ENCODE results near the gene ARHGEF12. TPM values are rescaled to one million over a fixed set of nuclear protein-coding genes. Genes with fewer than 3 reads are reported as not detected.

Gene ARHGEF12
- polyA plus RNA-seq, 1 donor (not counting 4 experiments of a cell fraction or from before 2014, with no cell fraction given), result 28.8 TPM

DNA sequence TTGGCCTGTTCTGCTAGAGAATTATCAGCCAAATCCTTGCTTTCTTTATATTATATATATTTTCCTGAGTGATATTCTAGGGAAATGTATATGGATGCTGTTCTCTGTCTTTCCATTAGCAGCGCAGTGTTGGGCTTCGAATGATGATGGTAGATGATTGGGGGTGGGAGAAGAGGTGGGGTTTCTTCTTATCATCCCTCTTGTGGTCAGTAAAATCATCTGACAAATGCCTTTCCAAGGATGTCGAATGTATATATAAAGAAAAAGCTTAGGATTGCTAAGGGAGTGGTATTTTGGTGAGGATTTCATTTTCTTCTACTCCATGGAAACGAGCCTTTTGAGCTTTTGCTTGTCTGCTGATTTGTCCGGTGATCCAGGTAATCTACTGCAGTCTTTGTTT lies 48.9 kb downstream of the ARHGEF12 start:
- Histone ChIP-seq H4K20me1 (ENCODE audit: control insufficient read depth, extremely low read depth, insufficient read depth, low read length) (peaks cover 3% of the 10 kb centered on the region), H3K27me3 (ENCODE audit: control insufficient read depth, extremely low read depth, insufficient read depth, low read length) (no peaks in the 10 kb centered on the region), H3K9me1 (ENCODE audit: control insufficient read depth, extremely low read depth, insufficient read depth, low read length) (no peaks in the 10 kb centered on the region), H3K36me3 (ENCODE audit: control insufficient read depth in 2 of 2, extremely low read depth in 1 of 2, insufficient read depth in 2 of 2, low read length in 2 of 2) (peaks cover 0 to 3% of the 10 kb centered on the region in 2 experiments), H3K4me2 (ENCODE audit: control insufficient read depth, extremely low read depth, insufficient read depth, low read depth, low read length) (no peak overlapping the region), H3K4me3 (ENCODE audit: control insufficient read depth in 2 of 3, extremely low read depth in 1 of 3, insufficient read depth in 2 of 3, low read depth in 1 of 3, low read length in 3 of 3) (no peak overlapping the region), H3K79me2 (ENCODE audit: control insufficient read depth, insufficient read depth, low read length) (peaks cover 71% of the 10 kb centered on the region), H3K9me3 (ENCODE audit: control insufficient read depth, low read depth, low read length) (no peaks in the 10 kb centered on the region), H3K4me1 (ENCODE audit: control insufficient read depth, extremely low read depth, insufficient read depth, low read length) (peaks cover 27% of the 10 kb centered on the region), H2AFZ (ENCODE audit: control insufficient read depth, low read length) (no peak overlapping the region), H3K9ac (ENCODE audit: control insufficient read depth, extremely low read depth, insufficient read depth, low read length) (no peak overlapping the region), H3K27ac (ENCODE audit: control insufficient read depth, insufficient read depth, low read length) (no peak overlapping the region)
- dilution Hi-C loops (cut with MboI; ENCODE audit: extremely low pct_ligation_motif_present, low sequenced_read_pairs), result no loop called here
- FAIRE-seq, result no peak
- no peak for DNase-seq (ENCODE audit: low read depth, low spot score)
- no peak for TF ChIP-seq EZH2 (IDR thresholded peaks at IDR 0.05; ENCODE audit: low read length)
- TF ChIP-seq, protein P1, sequence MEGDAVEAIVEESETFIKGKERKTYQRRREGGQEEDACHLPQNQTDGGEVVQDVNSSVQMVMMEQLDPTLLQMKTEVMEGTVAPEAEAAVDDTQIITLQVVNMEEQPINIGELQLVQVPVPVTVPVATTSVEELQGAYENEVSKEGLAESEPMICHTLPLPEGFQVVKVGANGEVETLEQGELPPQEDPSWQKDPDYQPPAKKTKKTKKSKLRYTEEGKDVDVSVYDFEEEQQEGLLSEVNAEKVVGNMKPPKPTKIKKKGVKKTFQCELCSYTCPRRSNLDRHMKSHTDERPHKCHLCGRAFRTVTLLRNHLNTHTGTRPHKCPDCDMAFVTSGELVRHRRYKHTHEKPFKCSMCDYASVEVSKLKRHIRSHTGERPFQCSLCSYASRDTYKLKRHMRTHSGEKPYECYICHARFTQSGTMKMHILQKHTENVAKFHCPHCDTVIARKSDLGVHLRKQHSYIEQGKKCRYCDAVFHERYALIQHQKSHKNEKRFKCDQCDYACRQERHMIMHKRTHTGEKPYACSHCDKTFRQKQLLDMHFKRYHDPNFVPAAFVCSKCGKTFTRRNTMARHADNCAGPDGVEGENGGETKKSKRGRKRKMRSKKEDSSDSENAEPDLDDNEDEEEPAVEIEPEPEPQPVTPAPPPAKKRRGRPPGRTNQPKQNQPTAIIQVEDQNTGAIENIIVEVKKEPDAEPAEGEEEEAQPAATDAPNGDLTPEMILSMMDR (optimal IDR thresholded peaks at IDR 0.05 in 1 of 3, IDR thresholded peaks at IDR 0.05 in 1 of 3, conservative IDR thresholded peaks at IDR 0.05 in 1 of 3; ENCODE audit: extremely low read depth in 1 of 3, insufficient read depth in 2 of 3, low read length in 3 of 3), result no peak

DNA sequence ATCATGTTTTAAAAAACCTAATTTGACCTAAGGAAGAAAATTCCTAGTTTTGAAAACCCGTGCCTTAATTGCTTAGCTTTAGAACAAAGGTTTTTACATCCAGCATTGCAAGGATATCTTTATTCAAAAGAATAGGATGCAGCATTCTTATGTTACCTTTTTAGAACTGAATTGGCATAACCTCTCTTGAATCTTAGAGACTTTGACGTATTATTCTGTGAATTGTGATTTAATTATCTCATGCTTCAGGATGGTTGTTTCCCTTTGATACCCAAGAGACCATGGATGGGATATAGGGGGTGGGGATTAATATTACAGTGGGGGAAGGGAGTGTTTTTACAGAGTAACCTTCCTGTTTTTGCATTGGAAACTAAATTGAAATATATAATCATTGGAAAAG lies 49.4 kb downstream of the ARHGEF12 start:
- Histone ChIP-seq H3K4me2 (ENCODE audit: control insufficient read depth, extremely low read depth, insufficient read depth, low read depth, low read length) (no peak overlapping the region), H3K27me3 (ENCODE audit: control insufficient read depth, extremely low read depth, insufficient read depth, low read length) (no peaks in the 10 kb centered on the region), H2AFZ (ENCODE audit: control insufficient read depth, low read length) (no peak overlapping the region), H3K4me1 (ENCODE audit: control insufficient read depth, extremely low read depth, insufficient read depth, low read length) (peaks cover 33% of the 10 kb centered on the region), H3K9me1 (ENCODE audit: control insufficient read depth, extremely low read depth, insufficient read depth, low read length) (no peaks in the 10 kb centered on the region), H3K9ac (ENCODE audit: control insufficient read depth, extremely low read depth, insufficient read depth, low read length) (no peak overlapping the region), H3K36me3 (ENCODE audit: control insufficient read depth in 2 of 2, extremely low read depth in 1 of 2, insufficient read depth in 2 of 2, low read length in 2 of 2) (peaks cover 0 to 3% of the 10 kb centered on the region in 2 experiments), H4K20me1 (ENCODE audit: control insufficient read depth, extremely low read depth, insufficient read depth, low read length) (peaks cover 4% of the 10 kb centered on the region), H3K9me3 (ENCODE audit: control insufficient read depth, low read depth, low read length) (no peaks in the 10 kb centered on the region), H3K4me3 (ENCODE audit: control insufficient read depth in 2 of 3, extremely low read depth in 1 of 3, insufficient read depth in 2 of 3, low read depth in 1 of 3, low read length in 3 of 3) (no peak overlapping the region), H3K79me2 (ENCODE audit: control insufficient read depth, insufficient read depth, low read length) (peaks cover 66% of the 10 kb centered on the region), H3K27ac (ENCODE audit: control insufficient read depth, insufficient read depth, low read length) (no peak overlapping the region)
- dilution Hi-C loops (cut with MboI; ENCODE audit: extremely low pct_ligation_motif_present, low sequenced_read_pairs), result no loop called here
- DNase-seq (ENCODE audit: low read depth, low spot score) (no peak), FAIRE-seq (no peak)
- TF ChIP-seq, protein P1 (optimal IDR thresholded peaks at IDR 0.05 in 1 of 3, IDR thresholded peaks at IDR 0.05 in 1 of 3, conservative IDR thresholded peaks at IDR 0.05 in 1 of 3; ENCODE audit: extremely low read depth in 1 of 3, insufficient read depth in 2 of 3, low read length in 3 of 3), result no peak
- TF ChIP-seq EZH2 (IDR thresholded peaks at IDR 0.05; ENCODE audit: low read length), result no peak
